SU-DHL-6 (cell line): ENCODE results near the gene INTS11.

Experiments used
- H2AFZ ChIP-seq: fragments of 200-600 bp; sonication (generic); 2 replicates; pipeline ENCODE4 v1.6.1; 2014; ENCODE audit warnings: low read depth, mild to moderate bottlenecking, moderate library complexity, mixed read lengths, antibody characterized with exemption, low read length; ENCODE audit not compliant: severe bottlenecking
- H3F3A ChIP-seq: fragments of 200-600 bp; shearing (Covaris generic); 2 replicates; pipeline ENCODE4 v1.6.0; 2016; ENCODE audit warnings: antibody characterized with exemption, mild to moderate bottlenecking; ENCODE audit not compliant: insufficient read depth
- H3K27ac ChIP-seq: fragments of 200-600 bp; sonication (generic); 2 replicates; pipeline ENCODE4 v1.5.1; 2016; ENCODE audit warnings: low read depth, mild to moderate bottlenecking, low read length, moderate library complexity, mixed read lengths
- H3K27me3 ChIP-seq: fragments of 200-600 bp; sonication (generic), shearing (Covaris generic); 2 replicates; pipeline ENCODE4 v1.6.0; 2014; ENCODE audit warnings: mild to moderate bottlenecking, low read length
- H3K36me3 ChIP-seq: fragments of 200-600 bp; sonication (generic); 2 replicates; pipeline ENCODE4 v1.6.1; 2014; ENCODE audit warnings: mild to moderate bottlenecking, low read length, mixed read lengths
- H3K4me2 ChIP-seq: fragments of 300-600, 200-600 bp; shearing (Covaris generic), sonication (generic); 2 replicates; pipeline ENCODE4 v1.6.0; 2014; ENCODE audit warnings: low read length, low read depth, mild to moderate bottlenecking; ENCODE audit not compliant: poor library complexity, severe bottlenecking
- H3K4me3 ChIP-seq: fragments of 200-600 bp; sonication (generic); 2 replicates; pipeline ENCODE4 v1.5.1; 2014; ENCODE audit warnings: antibody characterized with exemption, low read length, mild to moderate bottlenecking, mixed read lengths; ENCODE audit not compliant: insufficient read depth, poor library complexity, severe bottlenecking
- H3K79me2 ChIP-seq: fragments of 200-600 bp; sonication (generic); 2 replicates; pipeline ENCODE4 v1.6.1; 2014; ENCODE audit warnings: mild to moderate bottlenecking, low read length, moderate library complexity; ENCODE audit not compliant: insufficient read depth
- H3K9ac ChIP-seq: fragments of 200-600 bp; sonication (generic); 2 replicates; pipeline ENCODE4 v1.7.0; 2014; ENCODE audit warnings: mild to moderate bottlenecking, low read length
- H3K9me2 ChIP-seq: fragments of 200-600 bp; sonication (generic); replicated peaks from 2 replicates; pipeline ENCODE4 v1.6.1; 2014; ENCODE audit warnings: low read length; ENCODE audit not compliant: insufficient read depth
- H3K9me3 ChIP-seq: fragments of 200-600 bp; sonication (generic); 2 replicates; pipeline ENCODE4 v1.6.1; 2014; ENCODE audit warnings: low read length, mixed read lengths; ENCODE audit not compliant: insufficient read depth
- H4K20me1 ChIP-seq: fragments of 200-600 bp; sonication (generic); 2 replicates; pipeline ENCODE4 v1.6.1; 2014; ENCODE audit warnings: low read depth, mild to moderate bottlenecking, antibody characterized with exemption, low read length, moderate library complexity, mixed read lengths
- EZH2phosphoT487 ChIP-seq: fragments of 200-600 bp; sonication (generic), shearing (Covaris generic); conservative IDR thresholded peaks from 2 replicates; pipeline ENCODE4 v1.6.1; 2018; ENCODE audit warnings: mild to moderate bottlenecking, antibody characterized with exemption, low read length, moderate library complexity, mixed read lengths
- TF ChIP-seq, protein P1 (sequence below): fragments of 200-600 bp; sonication (generic); IDR thresholded peaks from one replicate; pipeline ENCODE4 v1.5.1; 2017; ENCODE audit warnings: antibody characterized with exemption, mild to moderate bottlenecking, low read length, moderate library complexity; ENCODE audit not compliant: insufficient read depth, poor library complexity, severe bottlenecking

INTS11 gene

DNA sequence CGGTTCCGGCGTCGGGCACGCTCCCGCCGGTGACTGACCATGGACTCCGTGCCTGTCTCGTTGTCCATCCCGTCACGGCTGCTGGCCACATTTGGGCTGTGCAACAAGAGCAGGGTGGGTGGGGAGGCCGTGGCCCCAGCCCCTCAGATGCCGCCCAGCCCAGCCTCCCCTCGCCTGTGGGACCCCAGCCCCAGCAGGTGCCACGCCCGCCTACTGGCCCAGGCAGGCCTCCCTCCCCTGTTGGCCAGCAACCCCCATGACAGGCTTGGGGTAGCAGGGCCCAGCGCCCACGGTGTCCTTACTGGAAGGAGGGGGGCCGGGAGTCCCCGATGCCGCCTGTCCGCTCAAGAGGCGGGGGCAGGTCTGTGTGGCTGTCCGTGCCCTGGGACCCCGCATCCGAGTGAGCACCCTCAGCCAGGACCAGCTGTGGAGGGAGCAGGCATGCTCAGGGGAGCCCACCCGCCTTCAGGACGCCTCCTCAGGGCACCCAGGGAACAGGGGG, 17.7 kb upstream of the INTS11 start:
- Histone ChIP-seq H3K9me3 (no peaks in the 10 kb centered on the region), H3K4me2 (no peak overlapping the region), H3K27ac (no peak overlapping the region), H3K9ac (no peak overlapping the region), H4K20me1 (no peaks in the 10 kb centered on the region), H3K9me2 (no peaks in the 10 kb centered on the region), H3F3A (no peaks in the 10 kb centered on the region), H2AFZ (no peak overlapping the region), H3K36me3 (no peaks in the 10 kb centered on the region), H3K79me2 (peaks cover 6% of the 10 kb centered on the region; the same call in 1 of the 2 replicates), H3K4me3 (no peak overlapping the region), H3K27me3 (no peaks in the 10 kb centered on the region)
- TF ChIP-seq, protein P1, sequence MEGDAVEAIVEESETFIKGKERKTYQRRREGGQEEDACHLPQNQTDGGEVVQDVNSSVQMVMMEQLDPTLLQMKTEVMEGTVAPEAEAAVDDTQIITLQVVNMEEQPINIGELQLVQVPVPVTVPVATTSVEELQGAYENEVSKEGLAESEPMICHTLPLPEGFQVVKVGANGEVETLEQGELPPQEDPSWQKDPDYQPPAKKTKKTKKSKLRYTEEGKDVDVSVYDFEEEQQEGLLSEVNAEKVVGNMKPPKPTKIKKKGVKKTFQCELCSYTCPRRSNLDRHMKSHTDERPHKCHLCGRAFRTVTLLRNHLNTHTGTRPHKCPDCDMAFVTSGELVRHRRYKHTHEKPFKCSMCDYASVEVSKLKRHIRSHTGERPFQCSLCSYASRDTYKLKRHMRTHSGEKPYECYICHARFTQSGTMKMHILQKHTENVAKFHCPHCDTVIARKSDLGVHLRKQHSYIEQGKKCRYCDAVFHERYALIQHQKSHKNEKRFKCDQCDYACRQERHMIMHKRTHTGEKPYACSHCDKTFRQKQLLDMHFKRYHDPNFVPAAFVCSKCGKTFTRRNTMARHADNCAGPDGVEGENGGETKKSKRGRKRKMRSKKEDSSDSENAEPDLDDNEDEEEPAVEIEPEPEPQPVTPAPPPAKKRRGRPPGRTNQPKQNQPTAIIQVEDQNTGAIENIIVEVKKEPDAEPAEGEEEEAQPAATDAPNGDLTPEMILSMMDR, result no peak
- TF ChIP-seq EZH2phosphoT487, result no peak

DNA sequence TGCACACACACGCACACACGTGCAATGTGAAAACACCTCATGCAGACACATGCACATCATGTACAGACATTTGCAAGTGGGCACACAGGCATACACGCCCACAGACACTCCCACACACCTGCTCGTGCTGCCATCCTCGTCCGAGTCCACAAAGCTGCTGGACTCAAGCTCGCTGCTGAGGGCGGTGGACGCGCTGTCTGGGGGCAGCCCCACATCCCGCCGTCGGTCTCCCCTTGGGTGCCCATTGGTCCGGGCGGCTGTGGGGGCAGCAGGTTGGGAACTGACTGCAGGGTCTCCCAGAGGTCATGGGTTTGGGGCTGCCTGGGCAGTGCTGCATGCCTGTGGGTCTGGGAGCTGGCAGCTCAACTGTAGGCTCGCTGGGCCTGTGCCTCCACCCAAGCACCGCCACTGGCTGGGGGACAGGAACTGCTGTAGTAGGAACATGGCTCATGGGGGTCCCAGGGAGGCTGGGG, 17.1 kb upstream of the INTS11 start:
- Histone ChIP-seq H3F3A (no peaks in the 10 kb centered on the region), H3K27ac (no peak overlapping the region), H3K36me3 (no peaks in the 10 kb centered on the region), H3K4me2 (no peak overlapping the region), H2AFZ (no peak overlapping the region), H3K4me3 (no peak overlapping the region), H3K9ac (no peak overlapping the region), H3K79me2 (peaks cover 4% of the 10 kb centered on the region; the same call in 1 of the 2 replicates), H3K9me3 (no peaks in the 10 kb centered on the region), H4K20me1 (no peaks in the 10 kb centered on the region), H3K27me3 (no peaks in the 10 kb centered on the region), H3K9me2 (no peaks in the 10 kb centered on the region)
- TF ChIP-seq, protein P1, result no peak
- no peak for TF ChIP-seq EZH2phosphoT487

DNA sequence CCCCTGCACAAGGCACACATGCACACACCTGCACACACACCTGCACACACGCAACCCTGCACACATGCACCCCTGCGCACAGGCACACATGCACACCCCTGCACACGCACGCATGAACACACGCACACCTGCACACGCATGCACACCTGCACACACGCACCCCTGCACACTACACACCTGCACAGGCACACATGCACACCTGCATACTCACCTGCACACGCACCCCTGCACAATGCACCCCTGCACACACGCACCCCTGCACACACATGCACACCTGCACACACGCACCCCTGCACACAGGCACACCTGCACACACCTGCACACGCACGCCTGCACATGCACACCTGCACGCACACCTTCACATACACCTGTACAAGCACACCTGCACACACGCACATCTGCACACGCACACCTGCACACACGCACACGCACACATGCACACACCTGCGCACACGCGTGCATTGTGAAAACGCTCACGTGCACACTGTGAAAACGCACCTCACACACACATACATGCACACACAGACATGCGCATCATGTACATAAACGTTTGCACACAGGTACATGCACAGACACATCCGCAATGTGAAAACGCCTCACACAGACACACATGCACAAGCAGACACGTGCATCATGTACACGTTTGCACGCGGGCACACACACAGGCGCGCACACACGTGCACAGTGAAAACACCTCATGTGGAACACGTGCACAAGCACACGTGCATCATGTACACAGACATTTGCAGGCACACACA, 16.5 kb upstream of the INTS11 start:
- no peaks in the 10 kb centered on the region for H3K9me3 ChIP-seq
- H3K4me3 ChIP-seq, result no peak overlapping the region
- H3K36me3 ChIP-seq, result no peaks in the 10 kb centered on the region
- no peak overlapping the region for H3K9ac ChIP-seq
- H3K4me2 ChIP-seq, result no peak overlapping the region
- H2AFZ ChIP-seq, result no peak overlapping the region
- no peaks in the 10 kb centered on the region for H3K27me3 ChIP-seq
- no peaks in the 10 kb centered on the region for H3F3A ChIP-seq
- TF ChIP-seq, protein P1, result no peak
- no peak for TF ChIP-seq EZH2phosphoT487
- H4K20me1 ChIP-seq, result no peaks in the 10 kb centered on the region
- H3K79me2 ChIP-seq, result peaks cover 2% of the 10 kb centered on the region; the same call in 1 of the 2 replicates
- H3K9me2 ChIP-seq, result no peaks in the 10 kb centered on the region
- no peak overlapping the region for H3K27ac ChIP-seq
